ENCODE results near the gene MROH2A. TPM values are rescaled to one million over a fixed set of nuclear protein-coding genes. Genes with fewer than 3 reads are reported as not detected.

MROH2A gene
- total and polyA plus RNA-seq, 5 experiments from 2014 or later: not detected

DNA sequence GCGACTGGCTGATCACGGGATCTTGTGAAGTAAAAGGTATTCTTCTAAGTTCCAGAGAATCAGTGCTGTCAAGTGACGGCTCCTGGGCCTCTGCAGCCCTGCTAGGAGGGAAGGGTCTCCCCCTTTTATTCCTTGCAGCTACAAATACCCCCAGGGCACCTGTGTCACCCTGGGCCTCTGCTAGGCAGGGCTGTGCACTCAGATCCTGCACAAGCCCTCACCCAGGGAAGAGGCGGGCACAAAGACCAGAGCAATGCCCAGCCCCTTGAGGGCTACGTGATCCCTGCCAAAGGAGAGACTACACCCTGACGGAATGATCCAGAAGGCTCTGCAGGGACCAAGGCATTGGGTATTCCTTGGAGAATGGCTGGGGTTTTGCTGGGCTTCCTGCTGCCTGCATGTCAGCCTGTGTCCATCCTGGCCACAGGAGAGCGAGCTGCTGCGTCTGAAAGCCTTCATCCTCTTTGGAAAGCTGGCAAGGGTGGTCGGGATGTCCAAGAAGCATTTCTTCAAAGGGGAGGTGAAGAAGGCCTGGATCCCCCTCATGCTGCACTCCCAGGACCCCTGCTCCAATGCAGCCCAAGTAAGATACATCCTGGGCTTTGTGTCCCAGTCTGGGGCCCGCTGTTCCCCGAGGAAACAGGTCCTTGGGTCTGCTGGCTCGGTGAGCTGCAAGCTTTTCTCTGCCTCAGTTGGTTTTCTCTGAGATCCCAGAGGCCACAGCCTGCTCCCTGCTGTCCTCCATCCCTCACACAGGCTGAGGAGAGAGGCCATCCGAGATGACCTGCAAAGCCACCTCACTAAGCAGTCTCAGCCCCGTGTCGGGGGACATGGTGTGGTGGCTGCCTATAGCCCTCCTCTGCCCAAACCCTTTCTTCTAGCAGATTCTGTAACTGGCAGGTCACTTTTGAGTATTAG lies 51.3 kb downstream of the MROH2A start:
- no peaks in the 10 kb centered on the region for H3K36me3 Mint-ChIP-seq
- POLR2A ChIA-PET: no interaction called here
- H3K27ac Mint-ChIP-seq: no peak overlapping the region
- DNase-seq (no peak), ATAC-seq (no peak)
- H3K9me3 Mint-ChIP-seq: peaks cover 0 to 3% (median 0%) of the 10 kb centered on the region in 9 donors
- H3K4me1 Mint-ChIP-seq: no peaks in the 10 kb centered on the region
- no peak overlapping the region for H3K4me3 Mint-ChIP-seq
- H3K27me3 Mint-ChIP-seq: peaks cover 0 to 5% (median 0%) of the 10 kb centered on the region in 5 donors

DNA sequence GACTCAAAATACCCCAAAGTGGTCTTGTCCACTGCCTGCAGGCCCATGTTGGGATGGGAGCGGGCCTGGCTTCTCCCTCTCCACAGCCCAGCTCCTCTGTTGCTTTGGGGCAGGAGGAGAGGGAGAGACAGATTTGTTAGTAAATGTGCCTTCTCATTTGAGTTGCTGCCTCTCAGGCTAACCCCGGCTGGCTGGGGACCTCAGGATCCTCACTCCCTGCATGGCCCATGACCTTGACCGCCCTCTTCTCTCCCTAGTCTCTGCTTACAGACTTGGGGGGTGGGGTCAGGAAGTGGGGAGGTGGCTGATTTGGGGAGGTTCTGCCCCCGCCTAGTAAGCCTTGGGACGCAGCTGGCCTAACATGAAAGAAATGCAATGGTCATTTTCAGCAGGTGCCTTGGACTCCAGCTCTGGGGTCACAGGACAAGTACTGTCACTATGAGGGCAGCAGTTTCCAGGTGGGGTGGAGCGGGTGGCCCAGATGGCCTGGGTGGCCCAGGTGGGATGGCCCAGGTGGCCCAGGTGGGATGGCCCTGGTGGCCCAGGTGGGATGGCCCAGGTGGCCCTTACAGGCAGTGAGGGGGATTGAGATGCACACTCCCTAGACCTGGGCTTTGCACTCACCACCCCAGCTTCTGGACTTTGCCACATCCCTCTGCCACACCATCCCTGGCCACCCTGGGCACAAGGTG lies 52.1 kb downstream of the MROH2A start:
- no peak for ATAC-seq
- POLR2A ChIA-PET: no interaction called here
- Mint-ChIP-seq H3K36me3 (no peaks in the 10 kb centered on the region), H3K4me3 (no peak overlapping the region), H3K27ac (no peak overlapping the region), H3K4me1 (no peaks in the 10 kb centered on the region), H3K27me3 (peaks cover 0 to 1% (median 0%) of the 10 kb centered on the region in 5 donors), H3K9me3 (peaks cover 0 to 3% (median 0%) of the 10 kb centered on the region in 9 donors)
- DNase-seq: no peak

DNA sequence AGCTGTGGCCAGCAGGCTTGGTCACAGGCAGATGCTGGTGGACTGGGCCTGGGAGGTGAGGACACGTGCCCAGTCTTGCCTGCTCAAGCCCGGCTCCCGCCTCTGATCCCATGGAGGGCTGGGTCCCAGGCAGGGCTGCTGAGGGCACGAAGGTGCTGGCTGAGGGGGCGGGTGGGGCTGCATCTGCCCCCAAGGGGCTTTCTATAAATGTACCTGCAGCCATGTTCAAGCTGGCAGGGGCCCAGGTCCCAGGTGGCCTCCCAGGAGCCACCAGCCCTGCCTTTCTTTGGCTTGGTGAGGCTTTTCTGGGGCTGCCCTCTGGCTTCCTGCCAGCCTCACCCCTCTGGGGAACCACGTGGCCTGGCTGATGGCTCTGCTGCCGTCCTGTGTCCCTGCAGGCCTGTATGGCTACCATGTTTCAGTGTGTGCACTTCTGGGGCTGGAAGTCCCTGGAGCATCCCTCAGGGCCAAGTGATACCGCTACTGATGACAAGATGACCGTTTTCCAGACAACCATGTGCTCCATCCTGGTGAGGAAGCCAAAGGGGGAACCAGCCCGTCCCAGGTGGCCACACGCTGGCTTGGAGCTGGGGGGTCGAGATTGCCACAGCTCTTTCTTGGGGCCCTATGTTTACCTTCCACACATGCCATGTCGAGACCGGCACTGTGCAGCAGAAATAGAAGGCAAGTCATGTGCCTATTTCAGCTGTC lies 53.0 kb downstream of the MROH2A start:
- ATAC-seq (no peak), DNase-seq (no peak)
- H3K9me3 Mint-ChIP-seq: peaks cover 0 to 2% (median 0%) of the 10 kb centered on the region in 9 donors
- no peak overlapping the region for H3K4me3 Mint-ChIP-seq
- no peaks in the 10 kb centered on the region for H3K4me1 Mint-ChIP-seq
- POLR2A ChIA-PET: no interaction called here
- no peak overlapping the region for H3K27ac Mint-ChIP-seq
- no peaks in the 10 kb centered on the region for H3K36me3 Mint-ChIP-seq
- no peaks in the 10 kb centered on the region for H3K27me3 Mint-ChIP-seq

DNA sequence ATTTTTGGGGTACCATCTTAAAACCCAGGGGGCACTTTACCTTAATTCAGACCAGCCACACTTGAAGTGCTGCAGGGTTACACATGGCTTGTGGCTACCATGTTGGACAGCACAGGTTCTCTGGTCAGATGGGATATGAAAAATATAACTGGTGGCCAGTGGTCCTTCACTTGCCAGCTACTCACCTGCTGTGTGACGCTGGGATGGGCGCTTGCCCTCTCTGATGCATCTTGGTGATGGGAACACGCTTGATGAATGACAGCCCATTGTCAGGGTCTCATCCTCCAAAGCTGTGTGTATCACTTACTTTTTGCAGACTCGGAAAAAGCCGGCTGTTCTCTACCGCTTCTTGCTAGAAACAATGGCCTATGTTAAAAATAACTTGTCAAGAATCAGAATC lies 53.7 kb downstream of the MROH2A start:
- DNase-seq: no peak
- Mint-ChIP-seq H3K27me3 (no peaks in the 10 kb centered on the region), H3K36me3 (no peaks in the 10 kb centered on the region), H3K27ac (no peak overlapping the region), H3K4me3 (no peak overlapping the region), H3K9me3 (no peaks in the 10 kb centered on the region), H3K4me1 (no peaks in the 10 kb centered on the region)
- no peak for ATAC-seq
- POLR2A ChIA-PET: no interaction called here

DNA sequence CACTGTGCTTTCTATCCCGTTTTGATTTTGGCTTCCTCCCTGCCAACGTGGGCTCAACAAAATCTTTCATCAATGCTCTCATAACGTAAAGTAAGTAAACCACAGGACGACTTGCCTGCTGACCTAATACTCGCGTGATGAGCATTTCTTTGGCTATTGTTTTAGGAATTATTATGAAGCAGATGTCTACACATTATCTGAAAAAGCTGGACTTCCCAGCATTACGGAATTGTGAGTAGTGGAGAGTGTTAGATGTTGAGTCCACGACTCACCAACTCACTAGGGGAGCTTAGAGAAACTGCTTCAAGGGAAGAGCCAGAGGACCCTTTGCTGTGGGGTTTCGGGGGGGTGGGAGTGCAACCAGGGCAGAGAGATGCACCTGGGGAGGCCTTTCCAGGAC lies 54.3 kb downstream of the MROH2A start:
- Mint-ChIP-seq H3K4me3 (no peak overlapping the region), H3K36me3 (no peaks in the 10 kb centered on the region), H3K27me3 (no peaks in the 10 kb centered on the region), H3K27ac (no peak overlapping the region), H3K9me3 (no peaks in the 10 kb centered on the region), H3K4me1 (no peaks in the 10 kb centered on the region)
- DNase-seq: no peak
- POLR2A ChIA-PET: no interaction called here
- ATAC-seq: no peak

DNA sequence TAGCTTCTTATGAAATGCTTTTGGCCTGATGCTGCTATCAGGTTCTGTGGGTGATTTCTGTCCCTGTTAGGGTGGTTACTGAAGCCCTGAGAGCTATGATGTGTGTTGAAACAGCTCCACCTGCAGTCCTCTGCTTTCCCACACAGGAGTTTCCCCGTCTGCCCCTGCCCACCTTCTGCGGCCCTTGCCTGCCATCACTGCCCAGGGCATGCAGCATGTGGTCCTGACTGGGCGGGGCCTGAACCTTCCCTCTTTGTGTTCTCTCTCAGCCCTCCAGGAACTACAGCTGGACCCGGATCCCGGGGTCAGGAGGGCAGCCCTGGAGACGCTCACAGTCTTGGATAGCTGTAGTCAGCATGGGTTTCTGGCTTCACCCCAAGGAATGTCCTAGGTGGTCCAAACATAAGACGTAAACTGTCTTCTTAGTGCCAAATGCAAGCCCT lies 54.8 kb downstream of the MROH2A start:
- no peaks in the 10 kb centered on the region for H3K9me3 Mint-ChIP-seq
- H3K36me3 Mint-ChIP-seq: no peaks in the 10 kb centered on the region
- ATAC-seq (no peak), DNase-seq (no peak)
- no peaks in the 10 kb centered on the region for H3K4me1 Mint-ChIP-seq
- H3K27ac Mint-ChIP-seq: no peak overlapping the region
- no peak overlapping the region for H3K4me3 Mint-ChIP-seq
- POLR2A ChIA-PET: no interaction called here
- H3K27me3 Mint-ChIP-seq: no peaks in the 10 kb centered on the region

DNA sequence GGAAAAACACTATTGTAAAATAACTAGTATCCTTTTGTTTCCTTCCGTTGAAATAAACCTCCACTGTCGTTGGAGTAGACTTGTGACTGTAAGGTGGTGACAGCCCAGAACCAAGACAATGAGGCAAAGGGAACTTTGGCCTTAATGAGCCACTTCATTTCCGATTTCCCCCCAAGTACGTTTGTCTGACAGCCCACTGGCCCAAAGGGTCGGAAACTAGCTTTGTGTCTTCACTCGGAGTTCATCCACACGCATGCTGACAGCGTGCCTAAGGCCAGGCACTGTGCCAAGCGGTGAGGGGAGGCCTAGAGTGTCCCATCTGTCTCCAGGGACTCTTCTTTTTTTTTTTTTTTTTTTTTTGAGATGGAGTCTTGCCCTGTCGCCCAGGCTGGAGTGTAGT lies 55.2 kb downstream of the MROH2A start:
- no peak overlapping the region for H3K4me3 Mint-ChIP-seq
- no peaks in the 10 kb centered on the region for H3K36me3 Mint-ChIP-seq
- H3K9me3 Mint-ChIP-seq: no peaks in the 10 kb centered on the region
- DNase-seq (no peak), ATAC-seq (no peak)
- POLR2A ChIA-PET: no interaction called here
- H3K27ac Mint-ChIP-seq: no peak overlapping the region
- no peaks in the 10 kb centered on the region for H3K4me1 Mint-ChIP-seq
- no peaks in the 10 kb centered on the region for H3K27me3 Mint-ChIP-seq

DNA sequence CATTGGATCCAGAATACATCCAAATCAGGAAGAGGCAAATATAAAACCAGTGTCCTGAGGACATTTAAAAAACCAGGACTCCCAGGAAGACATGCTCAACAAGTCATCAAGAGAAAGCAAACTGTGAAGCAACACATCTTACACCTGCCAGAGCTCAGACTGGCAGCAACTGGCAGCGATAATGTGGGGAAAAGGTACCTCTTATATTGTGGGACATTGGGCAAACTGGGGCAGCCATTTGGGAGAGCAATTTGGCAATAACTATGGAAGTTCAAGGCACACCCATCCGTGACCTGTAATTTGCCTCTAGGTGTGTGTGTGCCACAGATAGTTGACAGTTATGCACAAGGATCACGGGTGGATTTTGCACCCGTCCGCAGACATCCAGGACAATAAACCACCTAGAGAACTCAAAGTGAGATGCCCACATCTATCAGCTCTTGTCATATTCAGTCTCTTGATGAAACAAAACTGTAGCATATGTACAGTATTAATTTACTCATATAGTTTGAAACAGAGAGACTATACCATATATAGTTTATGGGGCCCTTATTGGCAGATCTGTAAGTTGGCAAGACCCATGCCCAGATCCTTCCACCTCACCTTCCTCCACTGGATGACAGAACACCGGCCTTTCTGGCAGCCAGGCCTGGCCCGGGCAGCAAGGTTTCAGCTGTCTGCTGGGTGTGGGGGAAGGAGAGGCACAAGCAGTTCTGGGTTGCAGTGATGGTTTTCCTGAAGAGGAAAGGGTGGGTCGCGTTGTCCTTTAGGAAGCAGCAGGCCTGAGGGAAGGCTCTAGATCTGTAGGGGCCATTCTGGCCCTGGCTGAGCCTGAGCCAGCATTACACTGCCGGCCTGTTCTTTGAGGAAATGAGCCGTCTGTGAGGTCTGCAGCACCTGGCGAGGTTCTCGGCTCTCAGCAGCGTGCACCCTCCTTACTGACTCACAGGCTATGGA lies 57.4 kb downstream of the MROH2A start:
- H3K27me3 Mint-ChIP-seq: no peaks in the 10 kb centered on the region
- DNase-seq: no peak
- peak overlapping the region in 1 of 10 donors; percentile 8 for H3K27ac Mint-ChIP-seq
- H3K4me3 Mint-ChIP-seq: no peak overlapping the region
- ATAC-seq: no peak
- POLR2A ChIA-PET: no interaction called here
- no peaks in the 10 kb centered on the region for H3K9me3 Mint-ChIP-seq
- H3K4me1 Mint-ChIP-seq: no peaks in the 10 kb centered on the region
- no peaks in the 10 kb centered on the region for H3K36me3 Mint-ChIP-seq

DNA sequence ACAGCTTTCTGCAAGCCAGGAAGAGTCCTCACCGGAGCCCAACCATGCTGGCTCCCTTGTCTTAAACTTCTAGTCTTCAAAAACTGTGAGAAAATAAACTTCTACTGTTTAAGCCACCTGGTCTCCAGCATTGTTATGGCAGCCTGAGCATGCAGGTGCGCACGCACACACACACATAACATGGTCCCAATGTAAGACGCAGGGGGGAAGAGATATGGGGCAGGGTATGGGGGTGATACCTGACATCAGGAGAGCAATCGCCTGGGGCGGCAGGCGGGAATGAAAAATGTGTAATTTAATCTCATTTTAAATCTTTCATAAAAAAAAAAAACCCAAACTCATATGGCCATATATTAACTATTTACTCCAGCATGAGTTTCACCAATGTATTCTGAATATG lies 58.2 kb downstream of the MROH2A start:
- no peaks in the 10 kb centered on the region for H3K9me3 Mint-ChIP-seq
- no peak for DNase-seq
- no peaks in the 10 kb centered on the region for H3K36me3 Mint-ChIP-seq
- no peak for ATAC-seq
- H3K4me3 Mint-ChIP-seq: no peak overlapping the region
- H3K27me3 Mint-ChIP-seq: no peaks in the 10 kb centered on the region
- no peak overlapping the region for H3K27ac Mint-ChIP-seq
- POLR2A ChIA-PET: no interaction called here
- no peaks in the 10 kb centered on the region for H3K4me1 Mint-ChIP-seq

DNA sequence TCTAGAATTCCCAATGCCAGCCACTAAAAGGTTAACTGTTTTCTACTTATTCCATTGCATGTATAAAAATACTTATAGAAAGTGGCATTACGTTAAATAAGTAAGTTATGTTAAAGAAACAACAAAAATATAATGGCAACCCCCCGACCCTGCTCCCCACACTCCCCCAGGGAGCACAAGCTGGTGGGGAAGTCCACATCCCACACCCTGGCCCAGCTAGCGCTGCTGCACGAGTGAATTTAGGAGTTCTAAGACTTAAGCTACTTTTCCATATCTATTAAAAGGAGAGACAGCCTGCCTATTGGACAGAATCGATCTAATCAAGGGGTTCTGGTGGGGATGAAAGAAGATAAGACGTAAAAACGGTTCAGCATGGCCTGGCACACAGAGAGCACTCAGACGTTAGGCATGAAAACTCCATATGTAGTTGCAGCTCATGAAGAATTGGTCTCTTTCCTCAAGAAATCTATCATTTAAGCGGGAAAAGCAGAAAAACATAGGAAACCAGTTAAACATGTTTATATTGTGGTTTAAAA lies 59.6 kb downstream of the MROH2A start:
- POLR2A ChIA-PET: no interaction called here
- DNase-seq: no peak
- H3K4me3 Mint-ChIP-seq: no peak overlapping the region
- H3K9me3 Mint-ChIP-seq: no peaks in the 10 kb centered on the region
- no peaks in the 10 kb centered on the region for H3K4me1 Mint-ChIP-seq
- no peaks in the 10 kb centered on the region for H3K36me3 Mint-ChIP-seq
- no peak for ATAC-seq
- H3K27ac Mint-ChIP-seq: no peak overlapping the region
- no peaks in the 10 kb centered on the region for H3K27me3 Mint-ChIP-seq

DNA sequence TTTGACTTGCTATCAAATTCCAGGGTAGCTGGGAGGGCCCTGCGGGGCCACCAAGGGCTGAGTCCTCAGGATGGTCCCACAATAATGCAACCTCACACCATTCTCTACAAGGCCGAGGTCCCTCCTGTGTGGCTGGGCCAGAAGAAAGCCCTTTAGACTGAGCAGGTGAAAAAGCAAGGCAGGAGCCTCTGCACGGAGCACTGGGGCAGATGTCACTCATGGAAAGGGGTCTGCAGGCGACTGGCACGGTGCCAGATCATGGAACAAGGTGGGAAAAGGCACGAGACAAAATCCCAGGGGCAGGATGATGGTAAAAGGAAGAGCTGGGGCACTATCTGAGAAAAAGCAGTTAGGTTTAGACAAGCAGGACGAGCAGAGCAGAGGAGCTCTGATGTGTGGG lies 60.1 kb downstream of the MROH2A start:
- Mint-ChIP-seq H3K27ac (peak overlapping the region in 1 of 10 donors; percentile 19), H3K27me3 (no peaks in the 10 kb centered on the region), H3K4me1 (no peaks in the 10 kb centered on the region), H3K4me3 (no peak overlapping the region), H3K36me3 (no peaks in the 10 kb centered on the region), H3K9me3 (no peaks in the 10 kb centered on the region)
- no peak for ATAC-seq
- no peak for DNase-seq
- POLR2A ChIA-PET: no interaction called here

DNA sequence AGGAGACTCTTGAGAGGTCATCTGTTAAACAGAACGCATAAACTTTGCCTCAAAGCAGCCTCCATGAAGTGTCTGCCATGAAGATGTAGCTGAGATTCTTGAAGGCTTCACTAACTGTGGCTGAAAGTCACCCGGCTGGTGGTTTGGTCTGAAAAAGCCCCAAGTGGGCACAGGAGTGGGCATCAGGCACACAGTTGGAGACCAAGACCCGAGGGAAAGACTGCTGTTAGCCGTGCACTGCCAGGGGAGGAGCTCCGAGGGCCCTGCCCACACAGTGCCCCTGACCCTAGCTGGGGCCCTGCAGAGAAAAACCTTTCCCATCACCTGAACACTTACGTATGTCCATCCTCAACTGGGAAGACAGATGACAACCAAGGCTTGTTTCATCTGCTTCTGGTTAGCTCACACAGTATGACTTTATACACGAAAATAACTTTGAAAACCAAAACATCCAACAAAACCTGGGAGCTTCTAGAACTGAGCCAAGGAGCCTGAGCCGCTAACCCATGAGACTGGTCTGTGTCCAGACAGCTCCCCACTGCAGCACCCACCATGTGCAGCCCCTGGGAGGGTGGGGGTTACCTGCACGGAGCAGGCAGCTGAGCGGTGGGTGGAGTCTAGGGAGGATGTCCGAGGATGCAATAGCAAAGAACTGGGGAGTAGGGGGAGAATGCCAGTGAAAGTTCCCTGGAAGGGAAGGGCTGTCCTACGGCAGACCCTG lies 60.8 kb downstream of the MROH2A start:
- Mint-ChIP-seq H3K9me3 (no peaks in the 10 kb centered on the region), H3K36me3 (no peaks in the 10 kb centered on the region), H3K4me3 (no peak overlapping the region), H3K27ac (no peak overlapping the region), H3K27me3 (no peaks in the 10 kb centered on the region), H3K4me1 (no peaks in the 10 kb centered on the region)
- POLR2A ChIA-PET: no interaction called here
- no peak for ATAC-seq
- peak in 1 of 10 donors; percentile 32 for DNase-seq
